ENCODE data around the gene AKAP10.
"Not testable (repeated sequence)": the region's sequence is repeated elsewhere in the genome, so short reads cannot be mapped to it uniquely, and the experiment has no call there.

The AKAP10 gene

DNA sequence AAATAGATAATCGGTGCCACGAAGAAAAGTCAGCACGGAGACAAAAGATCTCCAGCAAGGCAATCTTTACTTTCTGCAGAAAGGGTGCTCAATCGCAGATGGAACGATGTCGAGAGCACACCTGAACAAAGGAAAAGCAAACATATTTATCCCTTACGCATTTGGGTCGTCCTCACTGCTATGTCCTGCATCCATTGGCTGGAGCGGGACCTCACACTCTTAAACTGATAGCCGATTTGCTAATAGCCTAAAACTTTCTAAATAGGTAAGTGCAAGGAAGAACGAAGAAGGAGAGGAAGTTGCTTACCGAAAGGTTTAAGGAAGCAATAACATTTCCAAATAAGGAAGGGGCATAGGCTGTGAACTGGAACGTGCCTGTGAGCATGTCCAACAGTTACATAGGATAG, 1.2 kb upstream of the AKAP10 start:
- DNase-seq, result no peak

- DNase-seq, result no peak
Measured at GRCh38 chr17:19978209-19978802, 678 bp upstream of the AKAP10 start.

DNA sequence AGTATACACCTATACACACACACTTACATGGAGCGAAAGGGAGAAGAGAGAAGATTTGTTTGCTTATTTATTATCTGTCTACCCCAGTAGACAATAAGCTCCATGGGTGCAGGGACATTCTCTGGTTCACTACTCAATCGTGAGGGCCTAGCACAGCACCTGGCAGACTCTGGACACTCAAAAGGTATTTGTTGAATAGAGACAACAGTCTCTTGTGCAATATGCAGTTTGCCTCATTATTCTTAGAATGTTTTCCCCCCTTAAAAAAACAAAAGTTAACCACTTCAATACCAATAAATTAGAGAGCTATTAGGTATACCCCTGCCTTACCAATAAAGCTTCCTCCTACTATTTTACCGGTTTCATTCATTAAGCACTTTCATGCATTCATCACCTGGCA, 2.0 kb downstream of the AKAP10 start:
- DNase-seq, result no peak

GRCh38 chr17:19973156-19973555, 4.5 kb downstream of the AKAP10 start:
- no peak for DNase-seq

- DNase-seq, result not testable (repeated sequence)
Measured at GRCh38 chr17:19962954-19963353, 14.7 kb downstream of the AKAP10 start.

GRCh38 chr17:19958023-19958422, 19.6 kb downstream of the AKAP10 start:
- no peak for DNase-seq

DNA sequence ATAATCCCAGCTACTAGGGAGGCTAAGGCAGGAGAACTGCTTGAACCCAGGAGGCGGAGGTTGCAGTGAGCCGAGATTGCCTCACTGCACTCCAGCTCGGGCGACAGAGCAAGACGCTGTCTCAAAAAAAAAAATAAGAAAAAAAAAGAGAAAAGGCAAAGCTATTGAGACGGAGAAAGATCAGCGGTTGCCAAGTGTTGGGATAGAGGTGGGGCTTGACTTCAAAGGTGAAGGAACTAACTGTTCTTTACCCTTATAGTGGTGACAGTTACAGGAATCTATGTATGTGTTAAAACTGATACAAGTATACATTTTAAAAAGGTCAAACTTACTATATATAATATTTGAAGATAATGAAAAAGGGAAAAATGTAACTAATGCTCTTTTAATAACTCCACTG, 22.5 kb downstream of the AKAP10 start:
- DNase-seq, result no peak

- not testable (repeated sequence) for DNase-seq
Measured at GRCh38 chr17:19951411-19951810, 26.2 kb downstream of the AKAP10 start.

DNA sequence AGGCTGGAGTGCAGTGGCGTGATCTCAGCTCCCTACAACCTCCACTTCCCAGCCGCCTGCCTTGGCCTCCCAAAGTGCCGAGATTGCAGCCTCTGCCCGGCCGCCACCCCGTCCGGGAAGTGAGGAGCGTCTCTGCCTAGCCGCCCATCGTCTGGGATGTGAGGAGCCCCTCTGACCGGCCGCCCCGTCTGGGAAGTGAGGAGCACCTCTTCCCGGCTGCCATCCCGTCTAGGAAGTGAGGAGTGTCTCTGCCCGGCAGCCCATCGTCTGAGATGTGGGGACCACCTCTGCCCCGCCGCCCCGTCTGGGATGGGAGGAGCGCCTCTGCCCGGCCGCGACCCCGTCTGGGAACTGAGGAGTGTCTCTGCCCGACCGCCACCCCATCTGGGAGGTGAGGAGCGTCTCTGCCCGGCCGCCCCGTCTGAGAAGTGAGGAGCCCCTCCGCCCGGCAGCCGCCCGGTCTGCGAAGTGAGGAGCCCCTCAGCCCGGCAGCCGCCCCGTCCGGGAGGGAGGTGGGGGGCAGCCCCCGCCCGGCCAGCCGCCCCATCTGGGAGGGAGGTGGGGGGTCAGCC, 26.9 kb downstream of the AKAP10 start:
- DNase-seq, result not testable (repeated sequence)

GRCh38 chr17:19948116-19948943, 29.3 kb downstream of the AKAP10 start:
- no peak for DNase-seq

DNA sequence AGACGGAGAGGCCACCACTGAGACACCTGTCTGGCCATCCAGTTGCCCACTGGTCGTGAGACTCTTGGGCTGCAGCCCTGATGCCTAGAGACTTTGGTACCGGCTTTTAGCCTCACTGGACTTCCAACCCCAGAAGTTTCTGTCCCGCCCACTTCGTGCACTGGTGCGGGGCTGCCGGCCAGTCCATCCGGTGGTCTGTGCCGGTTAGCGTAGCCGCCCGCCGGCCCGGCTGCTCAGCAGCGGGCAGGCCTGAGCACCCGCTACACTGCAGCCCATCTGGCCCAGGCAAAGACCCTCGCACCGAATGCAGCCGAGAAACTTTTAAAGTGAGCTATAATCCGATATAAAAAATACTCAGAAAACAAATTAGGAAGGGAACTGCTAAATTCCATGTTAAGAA, 30.7 kb downstream of the AKAP10 start:
- DNase-seq, result no peak

- no peak for DNase-seq
Measured at GRCh38 chr17:19945009-19945626, 32.5 kb downstream of the AKAP10 start.

DNA sequence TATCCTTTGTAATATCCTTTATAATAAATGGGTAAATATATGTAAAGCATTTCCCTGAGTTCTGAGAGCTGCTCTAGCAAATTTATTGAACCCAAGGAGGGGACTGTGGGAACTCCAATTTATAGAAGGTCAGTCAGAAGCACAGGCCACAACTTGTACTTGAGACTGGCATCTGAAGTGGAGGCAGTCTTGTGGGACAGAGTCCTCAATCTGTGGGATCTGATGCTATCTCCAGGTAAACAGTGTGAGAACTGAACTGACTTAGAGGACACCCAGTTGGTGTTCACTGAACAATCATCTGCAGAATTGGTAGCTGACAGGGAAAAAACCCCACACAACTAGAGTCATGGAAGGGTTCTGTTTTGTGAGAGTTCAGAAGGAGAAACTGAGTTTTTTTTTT, 34.0 kb downstream of the AKAP10 start:
- no peak for DNase-seq

DNA sequence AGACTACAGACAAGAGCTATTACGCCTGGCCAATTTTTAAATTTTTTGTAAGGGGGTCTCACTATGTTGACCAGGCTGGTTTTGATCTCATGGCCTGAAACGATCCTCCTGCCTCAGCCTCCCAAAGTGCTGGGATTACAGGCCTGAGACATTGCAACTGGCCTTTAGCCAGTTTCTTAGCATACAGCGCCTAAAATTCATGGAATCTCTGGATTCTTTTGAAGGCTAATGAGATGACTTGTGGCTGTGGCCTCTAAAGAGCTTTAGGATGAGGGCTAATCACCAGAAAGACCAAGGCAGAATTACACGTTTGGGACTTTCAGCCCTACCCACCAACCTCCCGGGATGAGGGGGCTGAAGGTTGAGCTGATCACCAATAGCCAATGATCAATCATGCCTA, 34.6 kb downstream of the AKAP10 start:
- no peak for DNase-seq

DNA sequence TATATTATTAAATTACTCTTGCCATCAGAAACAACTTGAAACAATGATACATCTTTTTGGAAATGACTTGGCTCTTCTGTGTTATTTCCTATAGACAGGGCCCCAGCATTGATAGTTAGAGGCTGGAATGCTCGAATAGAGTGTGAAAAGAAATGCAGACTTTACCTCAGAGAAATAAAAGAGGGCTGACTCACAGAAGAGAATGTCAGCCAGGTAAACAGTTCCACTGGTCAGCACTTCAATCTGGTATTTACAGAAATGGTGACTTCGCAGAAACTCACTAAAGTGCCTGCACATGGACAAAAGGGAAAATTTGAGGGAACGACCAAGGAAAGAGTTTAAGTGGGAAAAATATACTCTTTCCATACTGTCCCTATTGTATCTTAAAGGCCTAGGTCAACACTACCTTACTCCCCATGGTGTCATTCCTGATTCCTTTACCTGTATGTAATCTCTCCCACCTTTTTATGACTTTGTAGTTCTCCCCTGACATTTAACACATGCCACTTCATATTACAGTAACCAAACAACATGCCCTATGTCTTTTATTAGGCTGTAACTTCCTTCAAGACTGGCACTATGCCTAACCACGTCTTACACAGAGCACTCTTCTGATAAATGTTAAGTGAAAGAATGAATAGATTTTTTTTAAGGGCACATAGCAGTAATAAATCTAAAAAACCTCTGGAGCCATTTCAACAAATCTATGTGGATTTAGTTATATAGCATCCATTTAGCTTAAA, 36.7 kb downstream of the AKAP10 start:
- no peak for DNase-seq

- no peak for DNase-seq
Measured at GRCh38 chr17:19939993-19940721, 37.5 kb downstream of the AKAP10 start.

- no peak for DNase-seq
Measured at GRCh38 chr17:19938736-19939135, 38.9 kb downstream of the AKAP10 start.

DNA sequence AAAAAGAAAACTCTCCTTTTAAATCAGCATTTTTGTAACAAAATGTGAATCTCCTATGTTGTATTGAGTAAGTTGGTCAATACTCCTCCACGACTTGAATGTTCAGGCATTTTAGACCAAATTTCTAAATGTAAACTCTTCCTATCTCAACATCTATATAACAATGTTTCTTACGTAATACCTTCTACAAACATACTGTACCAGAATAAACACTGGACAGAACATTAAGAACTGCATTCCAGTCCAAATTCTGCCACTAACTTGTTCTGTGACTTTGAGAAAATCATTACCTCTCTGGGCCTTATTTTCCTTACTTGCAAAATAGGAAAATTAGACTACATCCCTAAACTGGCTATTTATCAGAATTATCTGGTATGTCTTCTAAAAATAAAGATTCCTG, 40.1 kb downstream of the AKAP10 start:
- no peak for DNase-seq

GRCh38 chr17:19935169-19935568, 42.5 kb downstream of the AKAP10 start:
- DNase-seq, result no peak

DNA sequence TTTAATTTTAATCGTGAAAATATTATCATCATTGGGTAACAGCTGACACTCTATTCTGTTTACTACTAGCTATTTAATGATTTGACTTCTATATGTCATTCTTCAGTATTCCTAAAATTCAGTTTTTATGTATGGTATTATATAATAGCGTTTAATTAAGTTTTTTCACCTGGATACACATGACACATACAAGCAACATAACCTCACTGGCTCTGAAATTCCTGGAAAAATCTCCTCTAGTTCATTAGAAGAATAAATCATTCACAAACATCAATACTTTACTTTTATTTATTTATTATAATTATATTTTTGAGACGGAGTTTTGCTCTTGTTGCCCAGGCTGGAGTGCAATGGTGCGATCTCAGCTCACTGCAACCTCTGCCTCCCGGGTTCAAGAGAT, 44.0 kb downstream of the AKAP10 start:
- no peak for DNase-seq

DNA sequence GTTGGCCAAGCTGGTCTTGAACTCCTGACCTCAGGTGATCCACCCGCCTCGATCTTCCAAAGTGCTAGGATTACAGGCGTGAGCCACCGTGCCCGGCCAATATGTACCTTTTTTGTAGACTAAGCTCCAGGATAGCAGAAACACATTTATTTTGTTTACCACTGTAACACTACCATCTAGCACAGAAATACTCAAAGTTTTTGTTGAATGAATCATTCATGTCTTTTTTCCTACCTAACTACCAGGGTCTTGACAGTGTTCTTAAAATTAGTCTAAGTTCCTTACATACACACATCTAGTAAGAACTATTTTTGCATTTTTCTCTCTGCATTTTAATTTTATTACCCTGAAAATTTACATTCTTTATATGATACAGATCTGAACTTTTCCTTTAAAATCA, 44.4 kb downstream of the AKAP10 start:
- no peak for DNase-seq

DNA sequence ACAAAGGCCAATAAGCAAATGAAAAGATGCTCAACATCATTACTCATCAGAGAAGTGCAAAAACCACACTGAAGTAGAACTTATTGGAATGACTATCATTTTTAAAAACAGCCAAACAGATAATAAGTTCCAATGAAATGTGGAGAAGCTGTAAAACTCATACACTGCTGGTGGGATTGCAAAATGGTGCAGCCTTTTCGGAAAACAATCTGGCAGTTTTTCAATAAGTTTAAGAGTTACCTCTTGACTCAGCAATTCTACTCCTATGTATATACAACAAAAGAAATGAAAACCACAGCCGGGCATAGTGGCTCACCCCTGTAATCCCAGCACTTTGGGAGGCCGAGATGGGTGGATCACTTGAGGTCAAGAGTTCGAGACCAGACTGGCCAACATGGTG, 49.3 kb downstream of the AKAP10 start:
- no peak for DNase-seq

Data from right hindlimb (tissue), 1 donor.